ENCODE results near the gene ST7.

ST7 gene

DNA sequence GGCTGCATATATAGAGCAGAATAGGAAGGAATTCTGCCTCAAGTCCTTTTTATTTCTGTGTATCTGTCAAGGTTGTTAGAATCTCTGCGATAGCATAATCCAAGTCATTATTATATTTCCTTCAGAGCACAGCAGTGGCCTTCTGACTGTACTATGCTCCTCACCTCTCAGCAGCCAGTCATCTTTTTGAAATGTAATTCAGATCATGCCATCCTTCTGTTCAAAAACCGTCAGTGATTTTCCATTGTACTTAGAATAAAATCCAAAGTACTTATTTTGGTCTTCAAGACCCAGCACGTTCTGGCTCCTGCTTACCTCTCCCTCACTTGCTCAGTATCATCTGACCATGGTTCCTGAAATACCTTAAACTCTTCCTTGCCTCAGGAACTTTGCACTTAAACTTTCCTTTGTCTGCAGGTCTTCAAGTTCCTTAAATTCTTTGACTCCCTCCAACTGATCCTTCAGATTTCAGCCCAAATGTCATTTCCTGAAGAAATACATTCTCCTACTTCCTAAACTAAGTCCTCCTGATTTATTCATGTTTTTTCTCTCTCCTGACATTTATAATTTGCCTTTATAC, 112.4 kb downstream of the ST7 start:
- DNase-seq (ENCODE audit: low read depth, low spot score): no peak

DNA sequence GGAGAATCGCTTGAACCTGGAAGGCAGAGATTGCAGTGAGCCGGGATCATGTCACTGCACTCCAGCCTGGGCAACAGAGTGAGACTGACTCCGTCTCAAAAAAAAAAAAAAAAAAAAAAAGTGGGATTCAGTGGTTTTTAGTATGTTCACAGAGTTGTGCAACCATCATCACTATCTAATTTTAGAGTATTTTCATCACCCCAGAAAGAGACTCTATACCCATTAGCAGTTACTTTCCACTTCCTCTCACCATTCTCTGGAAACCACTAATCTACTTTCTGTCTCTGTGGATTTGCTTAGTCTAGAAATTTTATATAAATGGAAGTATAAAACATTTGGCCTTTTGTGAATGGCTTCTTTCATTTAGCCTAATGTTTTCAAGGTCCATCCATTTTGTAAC, 113.4 kb downstream of the ST7 start:
- no peak for DNase-seq (ENCODE audit: low read depth, low spot score)

DNA sequence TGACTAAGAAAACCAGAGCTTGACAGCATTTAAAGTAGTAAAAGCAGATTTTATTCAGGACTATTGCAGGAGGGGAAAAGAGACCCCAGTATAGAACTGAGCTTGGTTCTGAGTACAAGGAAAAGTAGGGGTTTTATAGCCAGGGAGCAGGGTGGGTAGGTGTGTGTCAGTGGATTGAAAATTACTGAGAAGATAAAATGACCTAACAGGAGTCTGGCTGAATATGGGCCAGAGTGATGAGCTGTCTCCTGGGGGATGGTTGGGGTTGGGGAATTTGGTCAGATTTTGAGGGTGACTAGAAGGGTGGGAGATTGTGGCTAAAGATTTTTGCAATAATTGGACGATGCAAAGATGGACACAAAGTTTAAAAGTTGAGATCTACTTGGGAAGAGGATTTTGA, 114.0 kb downstream of the ST7 start:
- no peak for DNase-seq (ENCODE audit: low read depth, low spot score)

DNA sequence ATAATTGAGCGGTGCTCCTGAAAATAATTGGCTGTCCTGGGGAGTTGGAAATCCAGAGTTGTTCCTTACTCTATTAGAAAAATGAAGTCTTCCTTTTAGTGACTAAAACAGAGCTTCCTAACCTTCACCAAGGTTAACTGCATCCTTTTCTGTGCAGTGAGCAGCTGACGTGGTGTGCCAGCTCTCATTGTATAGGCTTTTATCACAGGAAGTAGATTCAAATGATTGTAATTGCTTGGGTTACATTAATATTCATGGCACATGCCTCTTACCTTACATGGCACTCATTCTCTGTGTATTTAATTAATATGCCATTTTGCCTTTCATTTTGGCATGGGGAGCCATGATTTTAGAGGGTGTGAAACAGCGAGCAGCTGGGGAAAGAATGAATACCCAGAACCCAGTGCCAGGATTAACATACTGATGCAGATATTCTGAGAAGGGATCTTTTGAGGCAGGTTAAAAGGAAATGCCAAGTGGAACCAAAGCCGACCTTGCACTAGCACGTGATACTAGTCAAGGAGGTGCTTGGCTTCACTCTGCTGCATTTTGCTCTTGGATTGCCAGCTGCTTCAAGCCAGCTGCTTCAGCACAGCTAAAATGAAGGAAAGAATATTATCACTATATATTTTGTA, 115.3 kb downstream of the ST7 start:
- peak; percentile 44 for DNase-seq (ENCODE audit: low read depth, low spot score)

DNA sequence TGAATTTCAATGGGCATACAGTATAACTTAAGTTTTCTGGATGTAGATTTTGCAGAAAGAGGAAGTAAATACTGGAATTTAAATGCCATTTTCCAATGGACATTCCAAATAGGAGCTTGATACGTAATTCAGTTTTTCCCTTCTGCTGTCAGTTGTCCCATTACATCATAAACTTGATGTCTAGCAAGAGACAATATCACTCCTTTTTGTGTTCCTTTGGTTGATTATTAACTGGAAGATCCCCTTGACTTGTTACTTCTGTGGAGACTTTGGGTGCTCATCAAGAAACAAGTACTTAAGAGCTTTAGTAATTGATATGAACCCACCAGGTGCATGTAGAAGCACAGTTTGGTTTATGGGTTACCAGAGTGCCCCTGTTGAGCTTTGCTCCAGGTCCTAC, 116.1 kb downstream of the ST7 start:
- no peak for DNase-seq (ENCODE audit: low read depth, low spot score)

DNA sequence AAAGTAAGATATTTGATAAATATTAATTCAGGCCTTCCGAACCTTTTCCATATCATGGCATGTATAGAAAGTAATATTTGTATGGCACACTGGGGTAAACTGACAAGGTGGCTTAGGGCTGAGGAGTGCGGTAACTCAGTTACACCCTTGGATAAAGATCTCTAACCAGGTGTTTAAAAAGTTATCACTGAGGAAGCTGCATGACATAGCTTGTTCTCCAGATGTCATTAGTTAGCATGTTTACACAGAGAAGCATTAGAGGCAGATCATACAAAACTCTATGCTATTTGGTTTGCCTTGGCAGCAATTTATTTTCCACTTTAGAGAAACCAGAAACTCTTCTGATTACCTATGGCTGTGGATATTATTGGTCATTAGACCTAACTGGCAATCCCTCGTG, 118.2 kb downstream of the ST7 start:
- no peak for DNase-seq (ENCODE audit: low read depth, low spot score)

DNA sequence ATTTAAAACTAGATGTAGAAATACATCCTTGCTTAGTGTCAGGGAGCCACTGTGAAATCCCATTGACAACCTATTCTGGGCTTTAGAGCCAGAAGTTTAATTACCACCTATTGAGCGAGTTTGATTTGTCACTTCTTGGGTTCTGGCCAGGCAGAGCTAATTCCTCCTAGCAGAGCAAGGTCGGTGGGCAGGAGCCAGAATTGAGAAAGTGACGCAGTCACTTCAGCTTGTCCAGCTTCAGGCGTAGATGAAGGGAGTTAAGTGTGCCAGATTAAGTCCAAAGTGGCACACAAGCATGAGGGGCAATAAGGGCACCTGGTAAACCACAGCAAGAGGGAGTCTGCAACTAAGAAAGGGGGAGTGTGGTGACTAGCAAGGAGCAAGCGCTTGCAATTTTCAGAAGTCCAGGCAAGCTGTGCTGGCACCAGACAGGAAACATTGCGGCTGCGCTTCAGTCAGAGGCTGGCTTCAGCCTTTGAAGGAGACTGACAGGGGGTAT, 119.4 kb downstream of the ST7 start:
- DNase-seq (ENCODE audit: low read depth, low spot score): peak; percentile 95

DNA sequence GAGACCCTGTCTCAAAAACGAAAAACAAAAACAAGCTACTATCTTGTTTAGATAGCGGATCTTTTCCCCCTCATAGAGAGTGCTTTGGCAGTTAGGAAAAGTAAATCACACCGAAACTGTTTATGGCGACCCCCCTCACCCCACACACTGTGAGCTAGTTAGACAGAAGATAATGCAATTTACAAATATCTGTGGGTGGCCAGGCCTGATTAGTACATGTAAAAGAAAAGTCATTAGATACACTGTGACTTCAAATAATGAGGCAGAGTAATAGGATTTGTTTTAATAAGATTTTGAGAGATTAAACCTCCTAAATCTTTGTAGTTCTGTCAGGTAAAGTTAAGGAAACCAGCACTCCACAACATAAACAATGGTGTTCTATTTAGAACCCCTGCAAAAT, 121.1 kb downstream of the ST7 start:
- DNase-seq (ENCODE audit: low read depth, low spot score): no peak

DNA sequence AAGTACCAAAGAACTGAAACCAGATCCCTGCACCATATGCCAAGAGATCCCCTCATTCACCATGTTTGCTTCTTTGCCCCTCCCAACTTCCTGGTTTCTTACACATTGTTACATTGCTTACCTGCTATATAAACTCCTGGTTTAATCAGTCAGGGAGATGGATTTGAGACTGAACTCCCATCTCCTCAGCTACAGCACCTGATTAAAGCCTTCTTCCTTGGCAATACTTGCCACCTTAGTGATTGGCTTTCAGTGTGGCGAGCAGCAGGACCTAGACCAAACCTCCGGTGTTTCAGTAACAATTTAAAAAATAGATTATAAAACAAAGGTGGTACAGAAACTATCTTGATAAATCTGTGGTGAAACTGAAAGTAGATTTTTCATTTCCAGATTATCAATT, 122.6 kb downstream of the ST7 start:
- no peak for DNase-seq (ENCODE audit: low read depth, low spot score)

DNA sequence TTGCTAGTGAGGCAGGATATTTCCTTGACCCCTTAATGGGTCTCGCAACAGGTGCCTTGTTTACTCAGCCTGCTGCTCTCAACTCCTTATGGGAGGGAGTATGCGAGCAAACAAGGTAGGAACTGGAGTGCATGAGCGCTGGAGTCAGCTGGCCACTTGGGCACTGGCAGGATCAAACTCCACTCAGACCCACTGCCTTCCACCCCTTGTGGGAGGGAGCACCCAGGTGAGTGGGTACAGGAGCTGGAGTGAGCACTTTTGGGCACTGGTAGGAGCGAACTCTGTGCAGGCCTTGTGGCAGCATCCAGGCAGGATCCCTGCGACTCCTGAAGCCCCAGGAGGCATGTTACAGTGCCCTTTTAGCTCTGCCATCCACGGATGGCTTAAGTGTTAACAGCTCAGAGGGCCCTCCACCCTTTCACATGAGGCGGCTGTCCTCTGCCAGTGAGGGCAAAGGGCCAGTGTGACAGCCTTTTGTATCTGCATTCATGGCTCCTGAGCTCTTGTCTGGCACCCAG, 123.2 kb downstream of the ST7 start:
- no peak for DNase-seq (ENCODE audit: low read depth, low spot score)

DNA sequence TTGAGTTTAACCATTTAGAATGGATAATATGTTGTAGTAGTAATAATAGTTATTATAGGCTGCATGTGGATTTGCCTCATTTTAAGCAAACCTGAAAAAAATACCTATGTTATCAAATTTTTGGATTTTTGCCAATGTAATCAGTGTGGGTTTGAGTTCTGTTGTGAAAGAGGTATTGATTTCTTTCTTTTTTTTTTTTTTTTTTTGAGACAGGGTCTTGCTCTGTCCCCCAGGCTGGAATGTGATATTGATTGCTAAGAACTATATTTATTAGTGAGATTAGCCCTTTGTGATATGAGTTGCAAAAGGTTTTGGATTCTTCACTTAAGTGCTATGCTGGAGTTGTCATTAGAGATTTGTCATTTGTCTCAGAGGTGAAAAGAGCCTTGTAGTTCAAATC, 124.4 kb downstream of the ST7 start:
- no peak for DNase-seq (ENCODE audit: low read depth, low spot score)

DNA sequence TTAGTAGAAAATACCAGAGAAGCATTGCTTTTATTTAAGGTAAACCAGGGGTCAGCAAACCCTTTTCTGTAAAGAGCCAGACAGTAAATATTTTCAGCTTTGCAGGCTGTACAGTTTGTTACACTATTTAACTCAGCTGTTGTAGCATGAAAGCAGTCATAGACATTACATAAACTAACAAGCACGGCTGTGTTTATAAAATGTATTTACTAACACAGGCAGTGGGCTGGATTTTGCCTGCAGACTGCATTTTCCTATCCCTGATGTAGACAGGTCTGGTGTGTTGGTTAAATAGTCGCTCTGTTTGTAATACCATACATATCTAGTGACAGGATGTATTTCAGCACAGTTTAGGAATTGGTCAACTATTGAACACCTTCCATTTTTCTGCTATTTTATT, 129.3 kb downstream of the ST7 start:
- no peak for DNase-seq (ENCODE audit: low read depth, low spot score)

DNA sequence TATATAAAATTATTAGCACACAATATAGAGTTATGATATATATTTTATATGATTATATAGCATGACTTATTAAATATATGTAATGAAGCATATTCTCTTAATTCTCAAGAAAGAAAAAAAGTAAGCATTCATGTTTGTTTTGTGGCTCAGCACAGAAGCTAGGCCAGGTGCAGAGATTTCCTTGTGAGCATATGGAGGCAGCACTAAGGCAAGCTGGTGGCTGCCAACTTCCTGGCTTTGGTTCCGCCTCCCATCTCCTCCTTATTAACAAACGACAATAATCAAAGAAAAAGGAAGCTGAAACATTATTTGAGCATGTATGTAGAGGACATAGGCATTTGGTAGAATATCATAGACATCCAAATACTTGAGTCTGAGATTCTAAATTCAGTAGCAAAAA, 130.3 kb downstream of the ST7 start:
- DNase-seq (ENCODE audit: low read depth, low spot score): no peak

DNA sequence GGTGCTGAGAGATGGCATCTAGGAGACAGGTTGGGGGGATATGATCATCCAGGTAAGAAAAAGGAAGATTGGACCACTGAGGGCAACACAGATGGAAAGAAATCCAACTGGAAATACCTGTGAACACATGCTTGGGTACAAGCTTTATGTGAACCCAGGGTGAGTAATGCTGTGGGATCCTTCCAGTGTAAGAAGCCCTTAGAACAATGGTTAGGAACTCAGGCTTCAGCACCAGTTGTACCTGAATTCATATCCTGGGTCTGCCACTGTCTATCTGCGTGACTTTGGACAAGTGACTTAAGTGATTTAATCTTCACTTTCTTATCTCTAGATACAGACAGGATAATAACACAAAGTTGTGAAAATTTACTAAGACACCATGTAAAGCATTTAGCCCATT, 131.0 kb downstream of the ST7 start:
- no peak for DNase-seq (ENCODE audit: low read depth, low spot score)

DNA sequence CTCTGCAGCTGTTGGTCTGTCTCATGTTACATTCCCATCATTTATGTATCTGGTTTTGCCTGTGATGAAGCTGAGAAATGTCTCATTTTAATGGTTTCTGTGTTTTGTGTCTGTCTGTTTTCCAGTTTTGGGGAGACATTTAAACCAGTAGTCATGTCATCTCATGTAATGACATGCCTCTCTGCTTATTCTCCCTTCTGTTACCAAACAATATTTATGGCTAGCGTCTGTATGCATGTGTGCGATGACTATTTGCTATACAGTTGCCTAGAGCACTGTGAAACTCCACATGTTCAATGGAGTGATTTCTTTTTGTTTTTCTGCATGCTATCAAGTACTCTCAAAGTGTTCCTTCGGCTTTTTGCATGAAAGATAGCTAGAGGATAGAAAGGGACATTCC, 132.0 kb downstream of the ST7 start:
- DNase-seq (ENCODE audit: low read depth, low spot score): no peak

DNA sequence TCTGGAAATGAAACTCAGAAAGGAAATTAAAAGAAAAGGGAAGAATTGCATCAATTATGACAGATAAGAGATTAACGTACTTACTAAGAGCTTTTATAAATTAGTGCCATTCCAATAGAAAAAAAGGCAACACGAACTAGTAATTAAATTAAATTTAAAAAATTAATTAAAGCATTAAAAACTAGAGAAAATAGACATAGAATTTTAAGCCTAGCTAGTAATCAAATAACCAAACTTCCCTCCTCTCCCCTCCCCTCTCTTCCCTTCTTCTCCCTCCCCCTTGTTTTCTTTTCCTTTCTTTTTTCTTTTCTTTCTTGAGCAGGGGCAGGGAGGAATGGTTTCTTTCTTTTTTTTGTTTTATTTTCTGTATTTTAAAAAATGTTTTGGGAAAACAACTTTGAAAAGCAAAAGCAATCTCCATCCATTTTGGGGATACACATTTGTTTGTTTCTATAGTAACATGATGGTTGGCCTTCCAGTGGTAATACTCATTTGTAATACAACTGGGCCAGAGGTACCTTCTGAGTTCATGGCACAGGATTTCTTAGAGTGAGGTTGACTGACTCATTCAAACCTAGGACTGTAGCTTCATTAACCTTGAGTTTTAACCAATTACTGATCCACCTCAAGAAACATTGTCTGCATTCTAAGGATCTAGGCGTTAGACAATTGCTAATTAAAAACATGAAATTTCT, 132.6 kb downstream of the ST7 start:
- DNase-seq (ENCODE audit: low read depth, low spot score): peak; percentile 46

DNA sequence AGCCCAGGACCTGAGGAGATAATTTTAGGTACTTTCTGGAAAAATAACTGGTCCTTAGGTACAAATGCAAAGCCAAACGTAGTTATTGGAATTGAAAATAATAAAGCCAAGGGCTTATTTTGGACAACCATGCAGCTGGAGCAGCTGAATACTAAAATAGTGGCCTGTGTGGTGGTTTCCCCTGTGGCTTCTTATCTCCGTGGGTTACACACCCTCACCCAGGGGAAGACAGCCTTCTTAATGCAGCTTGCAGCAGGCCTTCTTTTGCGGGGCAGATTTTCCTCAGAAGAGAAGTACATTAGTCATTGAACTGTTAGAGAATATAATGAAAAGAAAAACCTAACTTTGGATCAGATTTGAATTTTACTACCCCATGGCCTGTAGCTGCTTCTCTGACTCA, 133.5 kb downstream of the ST7 start:
- DNase-seq (ENCODE audit: low read depth, low spot score): peak; percentile 34

DNA sequence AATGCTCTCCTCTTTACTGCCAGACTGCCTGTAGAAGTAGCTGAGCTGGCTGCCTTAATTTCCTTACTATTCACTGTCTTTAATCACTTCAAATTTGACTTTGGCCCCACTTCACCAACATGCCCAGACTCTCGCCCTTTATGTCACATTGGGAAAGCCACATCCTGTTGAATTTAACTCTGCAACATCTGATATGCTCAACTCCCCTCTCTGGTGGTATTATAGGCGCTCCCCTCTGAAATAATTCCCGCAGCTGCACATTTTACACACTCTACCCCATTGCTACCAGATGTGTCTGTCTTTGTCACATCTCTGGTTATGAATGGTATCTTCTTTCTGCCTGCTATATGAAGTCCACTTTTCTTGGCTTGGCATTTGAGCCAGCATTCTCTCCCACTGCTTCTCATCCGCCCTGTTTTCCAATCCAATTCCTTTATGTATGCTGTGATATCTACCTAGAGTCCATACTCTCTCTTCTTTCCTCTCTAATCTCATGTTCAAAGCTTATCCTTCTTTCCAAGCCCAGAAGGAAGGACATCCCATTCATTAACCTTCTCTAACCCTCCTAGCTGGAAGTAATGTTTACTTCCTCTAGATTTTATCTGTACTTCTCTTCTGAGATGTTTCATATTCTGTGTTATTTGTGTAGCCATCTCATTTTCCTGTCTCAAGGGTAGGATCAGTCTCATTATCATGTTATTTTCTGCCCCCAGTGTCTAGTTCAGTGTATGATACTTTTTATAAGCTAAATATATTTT, 134.5 kb downstream of the ST7 start:
- DNase-seq (ENCODE audit: low read depth, low spot score): no peak

DNA sequence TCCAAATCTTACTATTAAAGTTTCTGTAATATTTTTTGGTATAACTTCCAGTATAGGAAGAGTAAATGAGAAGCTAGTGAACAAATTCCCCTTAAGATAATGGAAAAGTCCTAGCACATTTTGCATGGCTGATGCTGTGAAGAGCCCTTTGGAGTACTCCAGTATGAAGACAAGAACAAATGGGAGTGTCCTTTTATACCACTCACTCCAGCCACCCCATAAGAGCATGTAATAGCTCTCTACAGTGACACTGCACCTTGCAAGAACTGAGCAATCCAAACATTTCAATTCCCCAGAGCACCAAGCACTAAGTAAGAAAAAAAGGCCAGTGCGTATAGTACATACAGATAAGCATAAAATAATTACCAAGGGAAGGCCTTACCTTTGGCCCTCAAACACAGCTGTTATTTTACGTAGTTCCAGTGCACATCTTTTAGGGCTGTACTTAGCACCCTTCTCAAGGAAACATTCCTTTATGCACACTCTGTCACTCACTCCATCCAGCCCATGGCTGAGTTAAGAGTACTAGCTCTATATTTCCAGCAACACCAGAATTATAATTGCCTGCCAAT, 135.4 kb downstream of the ST7 start:
- no peak for DNase-seq (ENCODE audit: low read depth, low spot score)

DNA sequence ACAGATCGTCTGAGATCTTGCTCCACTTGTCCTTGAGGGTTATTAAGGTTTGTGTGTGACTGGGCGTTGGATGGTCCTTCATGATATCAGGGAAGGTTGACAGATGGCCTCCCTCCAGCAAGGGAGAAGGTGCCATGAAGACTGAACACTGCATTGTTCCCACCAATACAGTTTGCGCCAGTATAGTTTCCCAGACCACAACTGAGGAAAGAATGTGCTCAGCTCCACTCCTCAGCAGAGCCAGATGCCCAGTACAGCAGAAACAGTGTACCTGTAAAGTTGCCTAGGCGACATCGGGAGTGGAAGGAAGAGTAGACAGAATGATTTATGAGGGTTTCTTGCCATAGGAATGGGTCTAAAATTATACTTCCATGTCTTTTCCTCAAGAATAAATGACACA, 137.5 kb downstream of the ST7 start:
- peak; percentile 44 for DNase-seq (ENCODE audit: low read depth, low spot score)

DNA sequence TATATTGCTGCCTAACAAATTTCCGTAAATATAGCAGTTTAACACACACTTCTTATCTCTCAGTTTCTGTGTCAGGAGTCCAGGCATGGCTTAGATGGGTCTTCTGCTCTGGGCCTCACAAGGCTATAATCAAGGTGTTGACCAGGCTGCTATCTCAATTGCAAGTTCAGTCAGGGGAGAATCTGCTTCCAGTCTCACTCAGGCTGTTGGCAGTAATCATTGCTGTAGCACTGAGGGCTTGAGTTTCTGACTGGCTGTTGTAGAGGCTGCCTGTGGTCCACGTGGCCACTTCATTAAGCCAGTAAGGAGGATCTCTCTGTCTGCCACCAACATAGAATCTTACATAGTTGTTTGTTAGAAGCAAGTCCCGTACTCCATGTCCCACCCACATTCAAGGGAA, 138.4 kb downstream of the ST7 start:
- DNase-seq (ENCODE audit: low read depth, low spot score): no peak

DNA sequence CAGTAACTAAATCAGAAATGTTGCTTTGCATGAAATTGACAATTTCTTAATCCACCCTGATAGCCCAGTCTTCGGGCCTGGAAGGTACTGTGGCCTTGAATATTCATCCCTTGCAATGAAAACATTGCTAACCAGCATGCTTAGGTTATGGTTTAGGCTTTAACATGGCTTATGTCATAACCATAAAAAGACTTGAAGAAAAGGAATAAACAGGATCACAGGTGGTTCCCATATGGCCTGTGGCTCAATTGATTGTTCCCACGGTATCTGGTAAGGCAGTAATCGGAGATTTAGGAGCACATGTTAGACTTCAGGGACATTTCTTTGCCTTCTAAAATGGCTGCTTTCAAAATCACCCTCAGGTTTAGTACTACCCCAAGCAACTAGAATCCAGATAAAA, 139.5 kb downstream of the ST7 start:
- no peak for DNase-seq (ENCODE audit: low read depth, low spot score)
